ENCODE measurements around the gene PDE4D.

DNA sequence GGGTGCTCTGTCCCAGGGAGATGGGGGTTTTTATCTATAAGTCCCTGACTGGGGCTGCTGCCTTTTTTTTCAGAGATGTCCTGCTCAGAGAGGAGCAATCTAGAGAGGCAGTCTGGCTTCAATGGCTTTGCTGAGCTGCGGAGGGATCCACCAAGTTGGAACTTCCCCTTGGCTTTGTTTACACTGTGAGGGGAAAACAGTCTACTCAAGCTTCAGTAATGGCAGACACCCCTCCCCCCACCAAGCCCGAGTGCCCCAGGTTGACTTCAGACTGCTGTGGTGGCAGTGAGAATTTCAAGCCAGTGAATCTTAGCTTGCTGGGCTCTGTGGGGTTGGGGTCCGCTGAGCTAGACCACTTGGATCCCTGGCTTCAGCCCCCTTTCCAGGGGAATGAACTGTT is 934.8 kb downstream of the PDE4D start:
- TF ChIP-seq EZH2phosphoT487 (IDR thresholded peaks at IDR 0.05; ENCODE audit: borderline replicate concordance, low read depth, low read length) = no peak
- TF ChIP-seq, protein P1, sequence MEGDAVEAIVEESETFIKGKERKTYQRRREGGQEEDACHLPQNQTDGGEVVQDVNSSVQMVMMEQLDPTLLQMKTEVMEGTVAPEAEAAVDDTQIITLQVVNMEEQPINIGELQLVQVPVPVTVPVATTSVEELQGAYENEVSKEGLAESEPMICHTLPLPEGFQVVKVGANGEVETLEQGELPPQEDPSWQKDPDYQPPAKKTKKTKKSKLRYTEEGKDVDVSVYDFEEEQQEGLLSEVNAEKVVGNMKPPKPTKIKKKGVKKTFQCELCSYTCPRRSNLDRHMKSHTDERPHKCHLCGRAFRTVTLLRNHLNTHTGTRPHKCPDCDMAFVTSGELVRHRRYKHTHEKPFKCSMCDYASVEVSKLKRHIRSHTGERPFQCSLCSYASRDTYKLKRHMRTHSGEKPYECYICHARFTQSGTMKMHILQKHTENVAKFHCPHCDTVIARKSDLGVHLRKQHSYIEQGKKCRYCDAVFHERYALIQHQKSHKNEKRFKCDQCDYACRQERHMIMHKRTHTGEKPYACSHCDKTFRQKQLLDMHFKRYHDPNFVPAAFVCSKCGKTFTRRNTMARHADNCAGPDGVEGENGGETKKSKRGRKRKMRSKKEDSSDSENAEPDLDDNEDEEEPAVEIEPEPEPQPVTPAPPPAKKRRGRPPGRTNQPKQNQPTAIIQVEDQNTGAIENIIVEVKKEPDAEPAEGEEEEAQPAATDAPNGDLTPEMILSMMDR (conservative IDR thresholded peaks at IDR 0.05; ENCODE audit: low read length) = no peak
